Mesenteric fat pad (tissue), 1 donor: ENCODE measurements around the gene PEX5L. TPM values are rescaled to one million over a fixed set of nuclear protein-coding genes. Genes with fewer than 3 reads are reported as not detected.
"Not testable (repeated sequence)": the region's sequence is repeated elsewhere in the genome, so short reads cannot be mapped to it uniquely, and the experiment has no call there.

Source experiments
- DNase-seq: peaks from one replicate; pipeline ENCODE4 v3.0.0-alpha.2; 2020; ENCODE audit warnings: low spot score
- long read RNA-seq: library from polyadenylated mRNA; unstranded; transcript quantifications from one replicate; pipeline ENCODE4 v2.0.0, GENCODE V29; 2020
- total RNA-seq: library from RNA; stranded (reverse); fragmentation: NEBNext Ultra II Directional; extraction: Animal tissue kit (Norgen Biotek cat#: 25700); gene quantifications from one replicate; pipeline ENCODE4 v1.2.1, GENCODE V29; 2021
- donor health status: DM: yes; HTN: yes; CAD: no.

The PEX5L gene, protein sequence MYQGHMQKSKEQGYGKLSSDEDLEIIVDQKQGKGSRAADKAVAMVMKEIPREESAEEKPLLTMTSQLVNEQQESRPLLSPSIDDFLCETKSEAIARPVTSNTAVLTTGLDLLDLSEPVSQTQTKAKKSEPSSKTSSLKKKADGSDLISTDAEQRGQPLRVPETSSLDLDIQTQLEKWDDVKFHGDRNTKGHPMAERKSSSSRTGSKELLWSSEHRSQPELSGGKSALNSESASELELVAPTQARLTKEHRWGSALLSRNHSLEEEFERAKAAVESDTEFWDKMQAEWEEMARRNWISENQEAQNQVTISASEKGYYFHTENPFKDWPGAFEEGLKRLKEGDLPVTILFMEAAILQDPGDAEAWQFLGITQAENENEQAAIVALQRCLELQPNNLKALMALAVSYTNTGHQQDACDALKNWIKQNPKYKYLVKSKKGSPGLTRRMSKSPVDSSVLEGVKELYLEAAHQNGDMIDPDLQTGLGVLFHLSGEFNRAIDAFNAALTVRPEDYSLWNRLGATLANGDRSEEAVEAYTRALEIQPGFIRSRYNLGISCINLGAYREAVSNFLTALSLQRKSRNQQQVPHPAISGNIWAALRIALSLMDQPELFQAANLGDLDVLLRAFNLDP
- total RNA-seq, result not detected
- long read RNA-seq, result 0 reads

DNA sequence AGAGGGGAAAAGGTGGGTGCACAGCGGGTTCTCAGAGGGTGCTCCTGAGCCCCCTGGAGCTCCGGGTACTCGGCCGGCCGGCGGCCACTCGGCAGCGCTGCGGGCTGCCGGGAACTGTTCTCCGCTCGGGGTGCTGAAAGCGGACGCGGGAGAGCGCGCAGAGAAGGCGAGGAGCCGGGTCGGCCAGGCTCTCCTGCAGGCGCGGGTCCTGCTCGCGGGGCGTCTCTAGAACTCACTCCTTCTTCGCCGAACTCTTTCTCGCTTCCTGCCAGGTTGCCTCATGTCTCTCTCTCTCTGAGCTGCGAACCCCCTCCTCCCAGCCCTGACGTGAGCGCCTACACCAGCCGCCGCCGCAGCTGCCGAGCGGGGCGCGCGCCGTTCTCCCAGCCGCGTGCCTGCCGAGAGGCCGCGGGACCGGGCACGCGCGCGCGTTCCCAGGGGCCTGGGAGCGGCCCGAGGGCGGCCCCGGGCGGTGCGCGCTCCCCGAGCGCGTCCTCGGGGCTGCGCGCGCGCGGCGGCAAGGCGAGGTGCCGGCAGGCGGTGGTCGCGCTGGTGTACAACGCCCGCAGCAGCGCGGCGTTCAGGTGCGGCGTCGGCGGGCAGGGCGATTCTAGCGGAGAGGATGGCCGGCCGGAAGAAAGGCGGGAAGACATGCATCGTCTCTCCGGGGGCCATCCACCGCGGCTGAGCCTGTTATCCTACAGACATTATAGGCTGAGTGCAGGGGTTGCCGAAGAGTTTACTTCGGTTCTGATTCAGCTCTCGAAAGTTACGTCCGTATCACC lies at the start of gene PEX5L:
Gene PEX5L (minus strand): TSS at position 267 of the 785 bp plus-strand sequence. CDS start 338 bp downstream, outside the sequence.
- DNase-seq, result no peak

DNA sequence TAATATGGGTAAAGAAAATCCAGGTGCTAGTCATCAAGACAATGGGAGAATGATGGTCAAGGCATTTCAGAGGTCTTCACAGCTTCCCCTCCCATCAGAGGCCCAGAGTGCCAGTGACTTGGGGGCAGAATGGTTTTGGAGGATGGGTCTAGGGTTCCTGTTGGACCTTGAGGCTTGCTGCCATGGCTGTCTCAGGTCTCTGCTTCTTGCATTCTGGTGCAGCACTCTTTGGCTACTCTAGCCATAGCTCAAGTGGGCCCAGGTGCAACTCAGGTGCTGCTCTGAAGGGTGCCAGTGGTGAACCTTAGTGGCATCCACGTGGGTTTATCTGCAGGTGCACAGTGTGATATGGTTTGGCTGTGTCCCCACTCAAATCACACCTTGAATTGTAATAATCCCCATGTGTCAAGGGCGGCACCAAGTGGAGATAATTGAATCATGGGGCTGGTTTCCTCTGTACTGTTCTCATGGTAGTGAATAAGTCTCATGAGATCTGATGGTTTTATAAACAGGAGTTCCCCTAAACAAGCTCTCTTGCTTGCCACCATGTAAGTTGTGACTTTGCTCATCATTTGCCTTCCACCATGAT lies 48.5 kb upstream of the PEX5L start:
- no peak for DNase-seq

DNA sequence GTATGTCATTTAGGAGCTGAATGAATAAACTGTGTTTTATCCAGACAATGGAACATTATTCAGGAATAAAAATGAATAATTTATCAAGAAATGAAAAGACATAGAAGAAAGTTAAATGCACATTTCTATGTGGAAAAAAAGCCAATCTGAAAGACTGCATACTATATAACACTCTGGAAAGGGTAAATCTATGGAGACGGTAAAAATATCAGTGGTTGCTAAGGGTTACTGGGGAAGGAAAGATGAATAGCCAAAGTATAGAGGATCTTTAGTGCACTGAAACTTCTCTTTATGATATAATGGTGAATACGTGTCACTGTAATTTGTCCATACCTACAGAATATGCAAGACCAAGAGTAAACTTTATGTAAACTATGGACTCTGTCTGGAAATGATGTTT lies 46.0 kb upstream of the PEX5L start:
- DNase-seq, result no peak

DNA sequence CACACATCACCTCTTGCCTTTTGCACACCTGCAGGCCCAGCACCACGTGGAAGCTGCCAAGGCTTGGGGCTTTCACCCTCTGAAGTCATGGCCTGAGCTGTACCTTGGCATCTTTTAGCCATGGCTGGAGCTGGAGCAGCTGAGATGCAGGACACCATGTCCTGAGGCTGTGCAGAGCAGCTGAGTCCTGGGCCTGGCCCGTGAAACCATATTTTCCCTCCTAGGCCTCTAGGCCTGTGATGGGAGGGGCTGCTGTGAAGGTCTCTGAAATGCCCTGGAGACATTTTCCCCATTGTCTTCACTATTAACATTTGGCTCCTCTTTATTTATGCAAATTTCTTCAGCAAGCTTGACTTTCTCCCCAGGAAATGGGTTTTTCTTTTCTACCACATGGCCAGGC lies 41.9 kb upstream of the PEX5L start:
- no peak for DNase-seq

DNA sequence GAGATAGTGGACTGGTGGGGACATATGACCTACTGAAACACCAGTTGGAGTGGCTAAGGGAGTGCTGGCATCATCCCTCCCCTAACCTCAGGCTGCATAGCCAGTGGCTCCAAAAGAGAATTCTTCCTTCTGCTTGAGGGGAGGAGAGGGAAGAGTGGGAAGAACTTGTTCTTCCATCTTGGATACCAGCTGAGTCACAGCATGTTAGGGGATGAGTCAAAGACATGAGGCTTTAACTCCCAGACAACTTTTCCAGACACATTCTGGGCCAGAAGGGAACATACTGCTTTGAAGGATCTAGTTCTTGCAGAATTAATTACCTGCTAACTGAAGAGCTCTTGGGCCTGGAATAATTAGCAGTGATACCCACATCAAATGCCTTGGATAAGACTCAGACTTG lies 36.8 kb upstream of the PEX5L start:
- DNase-seq, result no peak

DNA sequence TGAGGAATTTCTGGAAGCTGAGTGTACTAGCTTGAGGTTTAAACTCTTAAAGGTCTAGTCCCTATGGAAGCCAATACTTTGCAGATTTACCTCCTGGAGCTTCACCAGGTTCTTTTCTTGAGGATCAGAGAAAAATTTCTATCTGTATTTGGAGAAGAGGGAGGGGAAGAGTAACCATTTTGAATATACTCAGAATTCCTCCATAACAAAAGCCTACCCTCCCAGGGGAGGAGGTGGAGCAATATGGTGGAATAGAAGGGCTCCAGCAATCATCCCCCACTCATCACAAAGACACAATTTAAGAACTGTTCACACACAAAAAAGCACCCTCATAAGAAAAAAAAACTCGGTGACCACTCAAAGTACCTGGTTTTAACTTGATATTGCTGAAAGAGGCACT lies 36.0 kb upstream of the PEX5L start:
- DNase-seq, result no peak

DNA sequence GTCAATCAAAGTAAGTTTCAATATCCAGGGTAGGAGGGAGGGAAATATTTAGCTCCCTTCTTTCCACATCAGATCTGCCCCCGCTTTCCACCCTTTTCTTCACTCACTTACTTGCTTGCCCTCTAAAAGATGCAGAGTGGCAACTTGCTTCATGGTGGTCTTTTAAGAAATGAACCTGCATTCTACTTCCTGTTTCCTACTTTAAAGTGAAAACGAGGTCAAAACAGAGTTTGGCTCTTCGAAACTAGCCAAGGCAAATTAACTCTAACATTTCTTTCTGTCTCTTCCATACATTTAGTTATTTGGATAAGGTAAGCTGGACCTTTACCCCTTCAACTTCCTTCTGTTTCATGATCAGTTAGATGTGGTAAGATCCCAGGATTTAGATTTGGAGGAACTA lies 34.2 kb upstream of the PEX5L start:
- DNase-seq, result no peak

DNA sequence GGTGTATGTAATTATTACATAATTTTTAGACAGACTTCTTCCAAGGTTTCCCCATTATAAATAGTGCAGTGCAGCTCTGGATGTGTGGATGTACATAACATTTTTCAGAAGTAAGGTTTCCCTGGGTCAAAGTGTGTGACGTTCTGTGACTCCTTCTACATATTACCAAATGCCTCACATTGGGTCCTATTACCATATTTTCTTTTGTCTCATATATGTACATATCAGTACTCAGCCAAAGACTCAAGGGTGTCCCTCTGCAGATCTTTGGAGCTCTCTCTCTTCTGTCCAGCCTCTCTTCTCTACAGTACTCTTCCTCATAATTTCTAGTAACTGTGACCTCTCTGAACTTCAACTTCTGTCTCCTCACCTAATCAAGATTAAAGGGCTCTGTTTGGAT lies 31.3 kb upstream of the PEX5L start:
- no peak for DNase-seq

DNA sequence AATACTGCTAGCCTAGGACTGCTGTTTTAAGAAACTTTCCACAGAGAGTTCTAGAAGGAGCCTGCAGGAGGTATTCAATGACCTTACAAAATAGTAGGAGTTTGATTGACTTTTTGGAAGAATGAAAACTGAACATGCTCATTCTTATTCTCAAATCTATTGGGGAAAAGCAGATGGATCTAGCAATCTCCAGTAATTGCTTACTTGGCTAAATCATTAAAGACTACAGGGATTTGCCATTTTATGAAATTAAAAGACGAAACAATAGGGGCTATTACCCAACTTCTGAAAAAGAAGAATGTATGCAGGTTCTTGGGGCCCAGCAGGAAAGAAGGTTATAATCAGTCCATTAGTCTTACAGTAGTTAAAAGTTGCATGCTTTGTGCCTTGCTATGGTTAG lies 29.9 kb upstream of the PEX5L start:
- no peak for DNase-seq

DNA sequence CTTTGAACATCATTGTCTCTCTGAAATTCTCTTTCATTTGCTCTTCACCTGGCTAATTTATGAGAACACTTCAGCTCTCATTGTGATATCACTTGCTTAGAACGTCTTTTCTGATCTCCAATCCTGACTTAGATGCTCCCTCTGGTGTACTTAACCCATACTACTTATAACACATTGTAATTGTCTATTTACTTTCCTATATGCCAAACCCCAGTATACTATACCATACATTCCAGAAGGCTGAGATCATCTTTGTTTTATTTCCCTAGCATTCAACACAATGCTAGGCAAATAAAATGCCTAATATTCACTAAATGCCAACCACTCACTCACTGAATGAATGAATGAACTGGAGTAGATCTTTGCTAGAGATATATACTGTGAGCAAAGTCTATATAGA lies 27.0 kb upstream of the PEX5L start:
- no peak for DNase-seq

DNA sequence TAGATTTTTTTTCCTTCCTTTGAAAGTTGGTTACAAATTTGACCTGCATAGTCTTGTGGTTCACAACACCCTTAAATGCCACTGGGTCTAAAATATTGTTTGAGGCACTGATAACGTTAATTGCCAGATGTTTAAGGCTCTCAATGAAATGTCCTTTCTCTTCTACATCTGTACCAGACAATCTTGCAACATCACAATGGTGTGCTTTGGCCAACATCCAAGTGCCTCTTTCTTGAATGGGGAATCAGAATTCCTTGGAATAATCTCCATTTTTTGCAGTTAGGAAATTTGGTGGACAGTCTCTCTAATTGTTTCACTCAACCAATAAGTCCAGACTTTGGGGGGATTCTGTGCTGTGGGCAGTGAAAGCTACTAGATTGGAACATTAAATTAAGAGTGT lies 26.0 kb upstream of the PEX5L start:
- DNase-seq, result no peak

DNA sequence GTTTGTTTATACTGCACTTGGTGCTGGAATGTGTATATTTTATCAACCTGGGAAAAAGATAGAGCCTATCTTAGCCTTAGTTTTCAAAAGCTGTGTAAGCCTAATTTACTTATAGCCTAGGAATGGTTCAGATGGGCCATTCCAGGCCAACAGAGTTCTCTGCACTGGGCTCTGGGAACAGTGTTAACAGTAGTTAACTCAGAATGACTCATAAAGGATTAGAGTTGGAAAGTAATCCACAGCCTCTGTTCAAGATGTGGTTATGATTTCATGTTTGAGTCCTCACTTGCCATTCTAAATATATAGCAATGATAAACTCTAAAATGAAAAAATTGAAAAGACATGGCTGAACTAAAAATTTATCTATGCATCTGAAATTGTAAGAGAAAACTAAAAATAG lies 22.6 kb upstream of the PEX5L start:
- DNase-seq, result no peak

DNA sequence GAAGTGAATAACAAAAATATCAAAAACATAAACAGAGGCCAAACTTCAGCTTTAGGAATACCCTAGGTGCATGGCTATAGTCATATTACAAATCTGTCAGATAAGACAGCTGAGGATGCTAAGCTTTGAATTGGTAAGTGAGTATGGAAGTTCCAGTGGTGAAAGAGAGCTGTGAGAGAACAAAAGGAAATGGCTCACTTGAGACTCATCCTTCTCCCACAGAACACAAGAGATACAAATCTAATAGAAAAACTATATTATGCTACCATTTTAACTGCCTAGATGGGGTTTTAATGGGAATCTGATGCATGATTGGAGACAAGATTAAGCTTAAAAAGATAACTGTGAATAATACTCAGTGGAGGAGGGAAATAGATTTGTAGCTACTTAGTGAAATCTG lies 21.5 kb upstream of the PEX5L start:
- no peak for DNase-seq

DNA sequence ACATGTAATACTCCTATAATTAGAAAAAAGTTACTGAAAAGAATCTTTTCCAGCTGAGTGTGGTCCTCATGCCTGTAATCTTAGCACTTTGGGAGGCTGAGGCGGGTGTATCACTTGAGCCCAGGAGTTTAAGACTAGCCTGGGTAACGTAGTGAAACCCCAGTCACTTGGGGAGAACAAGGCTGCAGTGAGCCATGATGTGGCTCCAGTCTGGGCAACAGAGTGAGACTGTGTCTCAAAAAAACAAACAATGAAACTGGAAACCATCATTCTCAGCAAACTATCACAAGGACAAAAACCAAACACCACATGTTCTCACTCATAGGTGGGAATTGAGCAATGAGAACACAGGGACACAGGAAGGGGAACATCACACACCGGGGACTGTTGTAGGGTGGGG lies 18.9 kb upstream of the PEX5L start:
- DNase-seq, result not testable (repeated sequence)

DNA sequence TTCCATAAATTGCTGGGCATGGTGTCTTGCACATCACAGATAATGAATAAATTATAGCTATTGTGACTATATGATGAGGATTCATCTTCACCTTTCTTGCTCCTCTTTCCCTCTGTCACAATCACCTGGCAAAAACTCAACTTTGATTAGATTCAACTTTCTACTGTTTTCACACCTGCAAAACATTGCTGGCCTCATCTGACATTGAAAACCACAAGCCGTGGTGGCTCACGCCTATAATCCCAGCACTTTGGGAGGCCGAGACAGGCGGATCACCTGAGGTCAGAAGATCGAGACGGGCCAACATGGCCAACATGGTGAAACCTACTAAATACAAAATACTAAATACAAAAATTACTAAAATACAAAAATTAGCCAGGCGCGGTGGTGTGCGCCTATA lies 12.7 kb upstream of the PEX5L start:
- no peak for DNase-seq

DNA sequence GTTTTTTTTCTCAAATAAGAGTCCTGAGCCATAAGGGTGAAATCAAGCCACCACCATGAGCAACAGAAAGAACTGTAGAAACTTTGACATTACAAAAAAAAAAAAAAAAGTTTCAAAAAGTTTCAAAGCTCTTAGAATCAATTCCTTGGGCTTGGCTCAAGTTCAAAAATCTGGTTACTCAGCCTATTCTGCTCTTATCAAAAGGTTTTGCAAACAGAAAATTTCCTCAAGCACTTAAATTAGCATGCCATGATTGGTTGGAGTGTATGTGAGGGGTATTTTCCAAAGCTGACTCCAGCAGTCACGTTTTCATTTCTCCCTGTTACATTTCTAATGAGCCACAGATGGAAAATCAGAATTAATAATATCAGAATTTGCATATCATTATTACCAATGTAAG lies 12.1 kb upstream of the PEX5L start:
- DNase-seq, result no peak

DNA sequence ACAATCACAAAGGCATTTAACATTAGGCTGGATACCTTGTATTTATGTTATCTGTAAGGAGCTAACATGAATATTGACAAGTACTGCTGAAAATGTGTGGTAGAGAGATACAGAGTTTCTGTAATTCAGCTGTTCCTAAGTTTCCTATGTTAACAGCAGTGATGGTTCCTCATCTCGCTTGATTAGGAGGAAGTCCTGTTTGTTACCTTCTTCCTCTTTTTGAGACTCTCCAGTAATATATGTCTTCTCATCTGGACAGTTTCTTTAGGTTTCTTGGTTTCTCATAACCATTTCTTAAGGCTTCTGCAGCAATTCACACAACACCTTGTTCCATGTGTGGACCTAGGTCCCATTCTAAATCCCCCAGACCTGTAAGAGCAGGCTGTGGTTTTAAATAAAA lies 11.4 kb upstream of the PEX5L start:
- DNase-seq, result no peak

DNA sequence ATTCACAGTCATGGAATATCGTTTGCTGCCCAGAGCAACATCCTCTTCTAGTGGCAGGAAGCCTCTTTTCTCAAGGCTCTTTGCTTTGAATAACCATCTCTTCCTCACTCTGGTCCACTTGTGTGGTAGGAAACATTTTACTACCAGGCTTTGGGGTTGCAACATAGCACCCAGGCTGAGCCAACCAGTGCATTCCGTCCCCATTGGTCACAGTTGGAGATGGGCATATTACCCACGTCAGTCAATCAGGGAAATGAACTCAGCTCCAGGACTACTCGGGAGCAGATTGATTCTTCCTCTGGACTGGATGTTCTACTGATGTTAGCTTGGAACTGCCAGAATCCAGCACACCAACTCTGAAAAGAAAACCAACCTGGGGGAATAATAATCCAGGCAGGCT lies 4.2 kb upstream of the PEX5L start:
- no peak for DNase-seq

DNA sequence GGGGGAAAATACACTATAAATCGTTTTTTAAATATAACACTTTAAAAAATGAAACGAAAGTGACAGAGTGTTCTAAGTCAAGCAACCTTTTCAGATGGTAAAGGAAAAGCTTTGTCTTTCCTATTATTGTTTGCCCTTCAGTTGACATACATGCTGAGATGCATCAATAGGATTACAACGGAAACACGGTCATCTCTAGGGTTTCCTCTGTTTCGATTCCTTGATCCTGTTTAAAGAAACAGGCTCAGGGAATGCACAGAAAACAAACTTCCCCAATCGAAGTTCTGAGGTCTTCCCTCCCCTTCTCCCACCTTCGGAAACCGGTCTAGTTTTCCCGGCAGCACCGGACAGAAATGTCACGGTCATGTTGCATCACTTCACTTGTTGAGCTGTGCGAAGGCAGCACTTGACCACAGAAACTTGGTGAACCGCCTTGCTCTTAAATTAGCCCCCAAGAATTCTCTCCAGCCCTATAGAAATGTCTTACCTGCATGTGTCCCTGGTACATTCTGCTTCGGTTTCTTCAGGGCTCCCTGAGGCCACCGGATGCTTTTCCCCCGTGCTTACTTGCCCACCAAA lies 556 bp downstream of the PEX5L start:
- DNase-seq, result no peak

DNA sequence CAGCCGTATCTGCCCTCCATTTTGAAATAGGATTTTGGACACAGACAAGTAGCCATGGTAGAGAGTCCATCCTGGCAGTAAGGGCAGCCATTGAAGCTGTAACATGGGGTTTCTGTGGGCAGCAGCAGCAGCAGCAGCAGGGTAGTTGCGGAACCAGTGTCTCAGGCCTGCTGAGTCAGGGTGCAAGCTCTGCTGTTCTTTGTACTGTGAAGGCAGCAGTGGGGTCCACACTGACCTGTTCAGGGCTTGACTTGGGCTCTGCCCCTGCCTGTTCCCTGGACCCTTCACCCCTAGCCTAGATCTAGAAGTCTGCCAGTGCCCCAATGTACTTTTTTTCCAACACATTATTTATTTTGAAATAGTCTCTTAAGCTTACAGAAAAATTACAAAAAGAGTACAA lies 9.7 kb downstream of the PEX5L start:
- DNase-seq, result no peak

DNA sequence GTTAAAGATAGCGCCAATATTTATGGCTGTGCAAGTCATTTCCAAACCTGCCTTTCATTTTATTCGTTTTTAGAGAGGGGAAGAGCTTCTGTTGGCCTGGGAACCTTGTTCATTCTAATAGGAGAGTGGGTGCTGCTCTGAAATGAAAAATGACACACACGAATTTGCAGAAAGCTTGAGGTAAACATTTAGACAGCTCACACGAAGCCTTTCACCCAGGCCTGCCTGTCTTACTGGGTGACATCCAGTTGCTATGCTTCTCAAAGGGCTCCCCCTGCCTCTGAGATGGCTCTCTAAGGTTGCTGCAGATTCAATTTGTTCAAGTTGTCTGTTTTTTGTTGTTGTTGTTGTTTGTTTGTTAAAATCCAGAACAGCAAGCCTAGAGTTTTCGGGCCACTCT lies 18.2 kb downstream of the PEX5L start:
- DNase-seq, result no peak

DNA sequence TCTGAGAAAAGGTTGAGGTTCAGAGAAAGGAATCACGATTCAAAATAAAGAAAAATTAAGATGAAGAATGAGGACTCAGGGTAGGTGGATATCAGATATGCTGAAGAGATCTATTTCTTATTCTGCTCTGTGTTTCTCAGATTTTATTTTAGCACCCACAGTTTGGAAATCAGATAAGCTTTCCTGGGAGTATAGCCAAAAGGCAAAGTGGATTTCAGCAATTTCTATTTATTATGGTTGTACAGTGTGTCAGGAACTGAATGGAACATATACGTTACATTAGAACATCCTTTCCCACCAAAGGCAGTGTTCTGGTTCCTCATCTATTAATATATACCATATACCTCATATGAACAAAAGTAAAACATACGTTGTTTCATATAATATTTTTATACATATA lies 18.9 kb downstream of the PEX5L start:
- no peak for DNase-seq
